BJ (cell line): Measurements from ENCODE around the gene STK36. TPM values are rescaled to one million over a fixed set of nuclear protein-coding genes. Genes with fewer than 3 reads are reported as not detected.
"Not testable (repeated sequence)": the region's sequence is repeated elsewhere in the genome, so short reads cannot be mapped to it uniquely, and the experiment has no call there.

Source experiments
- CTCF ChIA-PET: fragments of 350-600 bp; formaldehyde crosslinking; extraction: SDS; loops from one replicate; lab custom pipeline; 2021; ENCODE audit warnings: antibody characterized with exemption, inconsistent platforms; lab: Yijun Ruan, JAX
- POLR2A ChIA-PET: fragments of 300-600 bp; sonication (Branson Sonifier 250); formaldehyde crosslinking; extraction: SDS; loops from one replicate; lab custom pipeline; 2021; ENCODE audit warnings: antibody characterized with exemption; lab: Charles Lee
- DNase-seq: peaks from one replicate; pipeline ENCODE4 v3.0.0-alpha.2; 2011; ENCODE audit warnings: low read depth
- H3K27me3 ChIP-seq: 2 replicates; pipeline ENCODE4 v1.6.0; 2011; ENCODE audit warnings: low read length; ENCODE audit not compliant: control insufficient read depth, insufficient read depth
- H3K36me3 ChIP-seq: 2 replicates; pipeline ENCODE4 v1.5.1; 2011; ENCODE audit warnings: low read length; ENCODE audit not compliant: control insufficient read depth, insufficient read depth
- H3K4me3 ChIP-seq: 2 replicates; pipeline ENCODE4 v1.5.1; 2011; ENCODE audit warnings: low read depth, mild to moderate bottlenecking, control low read depth, low read length
- polyA plus RNA-seq: library from polyadenylated mRNA; depleted of rRNA; stranded (reverse); fragments of >200 nt; gene quantifications from 2 replicates; pipeline ENCODE4 v1.2.3, GENCODE V29; 2011
- TF ChIP-seq, protein P1 (sequence below): IDR thresholded peaks from 2 replicates; pipeline ENCODE4 v1.5.1; 2011; ENCODE audit warnings: low read depth, mild to moderate bottlenecking, control low read depth, inconsistent platforms, low read length, moderate library complexity; ENCODE audit not compliant: insufficient read depth

STK36 gene
- polyA plus RNA-seq, 1 experiment, result 58.7 TPM

DNA sequence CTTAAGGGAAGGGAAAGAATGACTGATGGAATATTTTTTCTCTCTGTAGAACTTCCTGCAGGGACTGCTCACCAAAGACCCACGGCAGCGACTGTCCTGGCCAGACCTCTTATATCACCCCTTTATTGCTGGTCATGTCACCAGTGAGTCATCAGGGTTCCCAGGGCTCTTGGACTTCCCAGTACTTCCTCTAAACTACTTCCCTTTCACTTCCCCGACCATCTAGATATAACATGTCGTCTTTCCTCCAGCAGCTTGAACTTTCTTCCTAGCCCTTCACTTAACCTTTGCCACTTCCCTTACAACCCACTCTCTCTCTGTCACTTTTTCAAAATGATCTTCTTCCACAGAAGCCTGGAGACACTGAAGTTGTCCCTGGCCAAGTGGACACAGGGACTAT is 7.2 kb downstream of the STK36 start:
- ChIA-PET POLR2A (no interaction called here), CTCF (interaction anchor here (1.5 kb wide), 1 partner anchor 8 kb away, joined by 4 read pairs; no protein-coding TSS in a partner anchor)
- Histone ChIP-seq H3K27me3 (no peaks in the 10 kb centered on the region), H3K36me3 (peaks cover 13% of the 10 kb centered on the region), H3K4me3 (no peak overlapping the region)
- TF ChIP-seq, protein P1, sequence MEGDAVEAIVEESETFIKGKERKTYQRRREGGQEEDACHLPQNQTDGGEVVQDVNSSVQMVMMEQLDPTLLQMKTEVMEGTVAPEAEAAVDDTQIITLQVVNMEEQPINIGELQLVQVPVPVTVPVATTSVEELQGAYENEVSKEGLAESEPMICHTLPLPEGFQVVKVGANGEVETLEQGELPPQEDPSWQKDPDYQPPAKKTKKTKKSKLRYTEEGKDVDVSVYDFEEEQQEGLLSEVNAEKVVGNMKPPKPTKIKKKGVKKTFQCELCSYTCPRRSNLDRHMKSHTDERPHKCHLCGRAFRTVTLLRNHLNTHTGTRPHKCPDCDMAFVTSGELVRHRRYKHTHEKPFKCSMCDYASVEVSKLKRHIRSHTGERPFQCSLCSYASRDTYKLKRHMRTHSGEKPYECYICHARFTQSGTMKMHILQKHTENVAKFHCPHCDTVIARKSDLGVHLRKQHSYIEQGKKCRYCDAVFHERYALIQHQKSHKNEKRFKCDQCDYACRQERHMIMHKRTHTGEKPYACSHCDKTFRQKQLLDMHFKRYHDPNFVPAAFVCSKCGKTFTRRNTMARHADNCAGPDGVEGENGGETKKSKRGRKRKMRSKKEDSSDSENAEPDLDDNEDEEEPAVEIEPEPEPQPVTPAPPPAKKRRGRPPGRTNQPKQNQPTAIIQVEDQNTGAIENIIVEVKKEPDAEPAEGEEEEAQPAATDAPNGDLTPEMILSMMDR, result no peak
- no peak for DNase-seq

DNA sequence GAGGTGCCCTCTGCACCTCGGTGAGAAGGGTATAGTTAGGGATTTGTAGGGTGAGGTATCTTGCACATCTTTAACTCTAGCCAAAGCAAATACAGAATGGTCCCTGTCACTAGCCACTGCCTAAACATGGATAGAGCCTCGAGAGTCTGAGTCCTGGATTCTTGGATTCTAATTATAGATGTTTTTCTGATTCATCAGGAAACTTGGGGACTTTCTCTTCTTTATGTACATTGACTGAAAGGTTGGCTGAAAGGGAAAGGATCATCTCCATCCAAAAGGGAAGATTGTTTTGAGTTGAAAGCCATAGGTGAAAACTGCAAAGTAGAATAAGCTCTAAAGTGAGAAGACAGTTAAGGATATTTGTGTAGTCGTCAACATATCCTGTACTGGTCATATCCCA is 8.2 kb downstream of the STK36 start:
- CTCF ChIA-PET, result no interaction called here
- POLR2A ChIA-PET, result no interaction called here
- no peak overlapping the region for H3K4me3 ChIP-seq
- TF ChIP-seq, protein P1, result no peak
- peaks cover 14% of the 10 kb centered on the region for H3K36me3 ChIP-seq
- no peaks in the 10 kb centered on the region for H3K27me3 ChIP-seq
- DNase-seq, result no peak

DNA sequence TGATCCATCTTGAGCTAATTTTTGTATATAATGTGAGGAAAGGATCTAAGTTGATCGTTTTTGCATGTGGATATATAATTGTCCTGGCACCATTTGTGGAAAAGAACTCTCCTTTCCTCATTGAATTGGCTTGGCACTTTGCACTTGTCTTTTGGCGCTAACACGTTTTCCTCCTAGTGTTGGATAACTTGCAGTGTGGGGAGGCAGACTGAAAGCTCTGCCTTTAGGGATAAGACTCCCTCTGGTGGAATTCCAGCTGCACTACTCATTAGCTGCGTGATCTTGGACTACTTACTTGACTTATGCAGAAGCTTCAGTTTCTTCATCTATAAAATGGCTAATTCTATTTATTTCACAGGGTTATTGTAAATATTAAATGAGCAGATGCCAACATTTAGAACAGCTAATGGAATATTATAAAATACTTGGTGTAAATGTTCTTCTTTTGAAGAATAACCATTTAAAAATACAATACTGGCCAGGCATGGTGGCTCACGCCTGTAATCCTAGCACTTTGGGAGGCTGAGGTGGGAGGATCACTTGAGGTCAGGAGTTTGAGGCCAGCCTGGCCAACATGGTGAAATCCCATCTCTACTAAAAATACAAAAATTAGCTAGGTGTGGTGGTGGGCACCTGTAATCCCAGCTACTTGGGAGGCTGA is 15.6 kb downstream of the STK36 start:
- CTCF ChIA-PET, result interaction anchor here (0.6 to 4.7 kb wide), 22 partner anchors 8 to 744 kb away, joined by 3 to 51 read pairs (median 4); partner anchors contain the start of genes BCS1L, PLCD4, RNF25 and STK36
- H3K36me3 ChIP-seq, result peaks cover 13% of the 10 kb centered on the region
- DNase-seq, H3K4me3 ChIP-seq, H3K27me3 ChIP-seq: not testable (repeated sequence)
- TF ChIP-seq, protein P1, result peak; percentile 90
- POLR2A ChIA-PET, result interaction anchor here (0.5 to 1.0 kb wide), 4 partner anchors 16 to 121 kb away, joined by 3 to 11 read pairs (median 4); partner anchors contain the start of genes BCS1L, RNF25, STK36 and ZNF142

DNA sequence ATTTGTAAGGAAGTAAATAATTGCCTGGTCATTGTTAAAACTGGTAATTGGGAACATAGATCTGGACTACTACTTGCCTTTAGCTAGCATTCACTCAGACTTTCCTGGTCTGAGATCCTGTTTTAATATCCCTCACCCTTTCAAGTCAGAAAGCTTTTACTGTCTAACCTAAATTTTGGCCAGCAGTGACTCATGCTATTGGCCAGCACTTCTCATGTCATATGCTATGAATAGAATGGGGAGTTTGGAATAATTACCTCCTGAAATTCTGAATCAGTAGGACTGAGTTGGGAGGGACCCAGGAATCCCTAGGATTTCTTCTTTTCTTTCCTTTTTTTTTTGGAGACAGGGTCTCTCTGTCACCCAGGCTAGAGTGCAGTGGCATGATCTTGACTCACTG is 19.3 kb downstream of the STK36 start:
- POLR2A ChIA-PET, result interaction anchor here (0.6 kb wide), 1 partner anchor 34 kb away, joined by 4 read pairs; no protein-coding TSS in a partner anchor
- DNase-seq, result no peak
- TF ChIP-seq, protein P1, result no peak
- CTCF ChIA-PET, result interaction anchor here (0.8 to 1.7 kb wide), 4 partner anchors 9 to 185 kb away, joined by 3 to 7 read pairs (median 4); partner anchors contain the start of gene TTLL4
- H3K27me3 ChIP-seq, result no peaks in the 10 kb centered on the region
- peaks cover 19% of the 10 kb centered on the region for H3K36me3 ChIP-seq
- H3K4me3 ChIP-seq, result no peak overlapping the region

DNA sequence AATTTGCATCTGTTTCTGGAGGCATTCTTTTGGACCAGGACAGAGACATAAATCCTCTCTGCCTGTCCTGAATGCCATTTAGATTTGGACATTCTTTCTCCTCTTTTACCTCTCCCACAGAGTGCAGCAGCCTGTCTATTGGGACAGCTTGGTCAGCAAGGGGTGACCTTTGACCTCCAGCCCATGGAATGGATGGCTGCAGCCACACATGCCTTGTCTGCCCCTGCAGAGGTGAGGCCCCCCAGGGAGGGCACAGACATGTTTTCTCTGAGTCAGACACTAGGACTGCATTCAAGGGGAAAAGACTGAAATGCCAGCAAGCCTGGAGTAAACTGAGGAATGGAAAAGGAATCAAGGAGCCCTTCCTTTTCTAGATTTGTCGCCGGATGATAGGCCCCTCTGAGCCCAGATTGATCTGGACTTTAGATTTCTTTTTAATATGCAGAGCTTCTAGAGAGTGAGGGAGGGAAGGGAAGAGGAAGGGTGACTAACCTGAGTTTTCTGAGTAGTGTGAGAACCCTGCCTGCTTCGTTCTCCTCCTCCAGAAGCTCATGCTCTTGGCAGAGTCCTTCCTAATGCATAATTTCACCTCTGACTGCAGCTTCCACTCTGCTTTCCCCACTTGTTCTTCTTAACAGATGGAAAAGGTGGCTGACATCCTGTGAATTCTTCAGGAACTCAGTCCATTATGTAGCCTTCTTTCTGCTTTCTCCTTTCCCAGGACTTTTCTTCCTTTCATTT is 22.7 kb downstream of the STK36 start:
- Histone ChIP-seq H3K4me3 (no peak overlapping the region), H3K36me3 (peaks cover 33% of the 10 kb centered on the region), H3K27me3 (no peaks in the 10 kb centered on the region)
- ChIA-PET POLR2A (no interaction called here), CTCF (interaction anchor here (1.7 kb wide), 1 partner anchor 20 kb away, joined by 5 read pairs; no protein-coding TSS in a partner anchor)
- TF ChIP-seq, protein P1, result no peak
- no peak for DNase-seq
